Measurements from ENCODE around the gene REEP3. TPM values are rescaled to one million over a fixed set of nuclear protein-coding genes. Genes with fewer than 3 reads are reported as not detected.

The REEP3 gene
- polyA plus RNA-seq, 10 donors = 15.2 to 21.5 (median 18.2) TPM

DNA sequence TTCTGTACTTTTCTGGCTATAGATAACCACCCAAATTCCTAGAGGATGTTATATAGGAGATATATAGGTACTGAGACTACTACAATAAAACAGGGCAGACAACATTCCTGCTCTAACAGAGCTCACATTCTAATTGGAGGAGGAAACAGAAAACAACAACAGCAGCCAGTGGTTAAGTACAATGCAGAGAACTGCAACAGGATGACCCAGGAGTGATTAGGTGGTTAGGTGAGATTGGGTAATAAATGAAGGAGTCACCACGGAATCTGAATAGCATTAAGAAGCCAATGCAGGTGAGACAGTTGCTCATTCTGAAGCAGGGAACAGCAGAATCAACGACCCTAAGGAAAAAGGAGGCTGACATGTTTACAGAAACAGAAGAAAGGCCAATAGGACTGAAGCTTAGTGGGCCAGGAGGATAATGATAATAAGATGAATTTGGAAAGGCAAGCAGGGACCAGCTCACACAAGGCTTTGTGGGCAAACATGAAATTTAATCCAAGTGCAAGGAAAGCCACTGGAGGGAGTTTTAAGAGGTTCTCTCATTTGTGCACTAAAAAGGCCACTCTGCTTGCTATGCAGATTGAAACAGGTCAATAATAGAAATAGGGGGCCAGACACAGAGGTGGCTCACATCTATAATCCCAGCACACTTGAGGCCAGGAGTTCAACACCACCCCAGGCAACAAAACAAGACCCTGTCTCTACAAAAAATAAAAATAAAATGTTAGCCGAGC is 16.9 kb upstream of the REEP3 start:
- DNase-seq = no peak

DNA sequence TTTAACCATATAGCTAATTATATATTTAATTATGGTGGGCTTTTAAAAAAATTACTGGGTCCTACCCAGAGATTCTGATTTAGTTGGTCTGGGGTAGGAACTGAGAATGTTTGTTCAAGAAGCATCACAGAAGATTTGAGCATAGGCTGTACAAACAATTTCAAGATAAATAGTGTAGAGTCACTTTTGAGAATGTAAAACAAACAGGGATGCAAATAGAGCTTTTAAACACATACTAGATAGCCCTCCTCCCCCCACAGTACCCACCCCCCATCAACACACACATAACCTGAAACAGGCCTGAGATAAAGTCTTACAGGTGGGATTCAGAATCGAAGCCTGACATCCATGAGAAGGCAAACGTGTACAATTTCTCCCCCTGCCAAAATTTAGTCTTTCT is 15.6 kb upstream of the REEP3 start:
- DNase-seq = no peak

DNA sequence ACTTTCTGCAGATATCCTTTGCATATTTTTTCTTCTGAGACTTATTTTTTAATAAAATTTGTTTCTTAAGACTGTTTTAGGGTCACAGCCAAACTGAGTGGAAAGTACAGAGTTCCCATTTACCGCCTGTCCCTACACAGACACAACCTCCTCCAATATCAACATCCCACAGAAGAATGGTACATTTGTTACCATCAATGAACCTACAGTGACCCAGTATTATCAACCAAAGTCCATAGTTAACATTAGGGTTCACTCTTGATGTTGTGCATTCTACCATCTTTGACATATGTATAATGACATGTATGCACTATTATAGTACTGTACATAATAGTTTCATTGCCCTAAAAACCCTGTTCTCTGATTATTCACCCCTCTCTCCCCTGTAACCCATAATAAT is 14.6 kb upstream of the REEP3 start:
- peak in 1 of 3 donors; percentile 23 for DNase-seq

DNA sequence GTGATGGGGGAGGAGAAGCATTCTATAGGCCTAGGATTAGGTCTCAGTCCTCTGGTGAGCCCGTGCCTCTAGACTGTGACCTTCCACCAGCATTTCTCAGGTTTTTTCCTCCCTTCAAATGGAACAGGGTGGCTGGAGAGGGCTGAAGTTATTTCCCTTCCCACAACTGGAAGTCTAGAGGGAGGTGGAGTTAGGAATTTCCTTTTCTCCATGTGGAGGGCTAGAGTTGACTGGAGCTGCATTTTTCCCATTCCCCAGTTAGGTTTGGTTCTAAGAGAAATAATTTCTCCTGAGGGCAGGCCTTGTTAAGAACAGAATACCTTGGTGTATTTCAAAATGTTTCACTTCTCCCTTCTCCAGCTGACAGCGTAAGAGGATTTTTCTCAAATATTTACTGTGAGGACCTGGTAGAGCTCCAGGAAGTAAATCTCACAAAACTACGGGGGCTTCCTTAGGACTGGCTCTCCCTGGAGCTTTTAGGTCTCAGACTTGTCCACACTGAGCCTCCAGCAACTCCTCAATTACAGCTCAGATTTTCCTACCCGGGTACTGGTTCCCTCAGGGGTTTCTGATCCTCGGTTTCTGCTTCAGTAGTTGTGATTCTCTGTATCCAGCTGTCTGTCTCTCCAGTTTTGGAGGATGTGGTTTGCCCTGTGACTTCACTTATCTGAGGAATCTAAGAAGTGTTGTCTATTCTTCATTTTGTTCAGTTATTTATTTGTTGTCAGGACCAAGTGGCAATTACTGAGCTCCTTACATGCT is 6.0 kb upstream of the REEP3 start:
- DNase-seq = peak in 1 of 3 donors; percentile 30

DNA sequence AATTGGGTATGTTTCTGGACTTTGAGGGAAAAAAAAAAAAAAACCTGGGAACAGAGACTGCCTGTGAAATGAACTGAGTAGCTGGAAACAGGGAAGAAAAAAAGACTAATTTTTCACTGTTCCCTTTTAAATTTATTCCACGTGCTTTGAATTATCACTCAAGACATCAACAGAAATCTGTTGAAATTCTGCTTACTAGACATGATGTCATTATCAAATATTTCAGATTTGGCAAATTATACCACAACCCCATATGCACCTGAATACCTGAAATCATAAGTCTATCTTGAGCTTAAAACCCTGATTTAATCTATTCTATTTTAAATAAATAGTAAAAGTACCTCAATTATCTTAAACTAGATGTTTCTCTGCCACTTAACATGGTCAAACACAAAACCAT is 5.0 kb upstream of the REEP3 start:
- no peak for DNase-seq

DNA sequence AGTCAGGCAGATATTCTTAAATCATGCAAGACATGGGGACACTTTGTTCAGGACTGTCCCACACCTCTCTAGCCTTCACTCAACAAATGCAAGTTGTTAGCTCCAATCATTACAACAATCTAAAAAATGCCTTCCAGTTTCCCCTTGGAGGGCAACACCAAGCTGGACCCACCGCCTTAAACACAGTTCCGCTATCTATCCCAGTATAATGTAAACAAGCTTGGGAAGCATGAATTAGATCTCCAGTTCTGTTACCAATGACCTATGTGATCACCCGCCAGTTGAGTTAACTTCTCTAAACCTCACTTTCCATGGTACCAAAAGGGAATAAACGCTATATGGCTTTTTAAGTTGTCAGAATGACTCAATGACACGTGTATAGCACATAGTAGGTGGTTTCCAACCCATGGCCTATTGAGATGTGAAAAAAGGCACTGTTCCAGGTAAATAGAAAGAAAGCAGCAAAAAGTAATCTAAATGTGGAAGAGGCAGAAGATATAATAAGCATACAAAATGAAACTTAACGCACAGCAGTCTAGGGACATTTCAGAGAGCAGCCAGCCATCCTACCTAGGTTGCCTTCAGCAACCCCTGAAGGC is 2.4 kb upstream of the REEP3 start:
- no peak for DNase-seq

DNA sequence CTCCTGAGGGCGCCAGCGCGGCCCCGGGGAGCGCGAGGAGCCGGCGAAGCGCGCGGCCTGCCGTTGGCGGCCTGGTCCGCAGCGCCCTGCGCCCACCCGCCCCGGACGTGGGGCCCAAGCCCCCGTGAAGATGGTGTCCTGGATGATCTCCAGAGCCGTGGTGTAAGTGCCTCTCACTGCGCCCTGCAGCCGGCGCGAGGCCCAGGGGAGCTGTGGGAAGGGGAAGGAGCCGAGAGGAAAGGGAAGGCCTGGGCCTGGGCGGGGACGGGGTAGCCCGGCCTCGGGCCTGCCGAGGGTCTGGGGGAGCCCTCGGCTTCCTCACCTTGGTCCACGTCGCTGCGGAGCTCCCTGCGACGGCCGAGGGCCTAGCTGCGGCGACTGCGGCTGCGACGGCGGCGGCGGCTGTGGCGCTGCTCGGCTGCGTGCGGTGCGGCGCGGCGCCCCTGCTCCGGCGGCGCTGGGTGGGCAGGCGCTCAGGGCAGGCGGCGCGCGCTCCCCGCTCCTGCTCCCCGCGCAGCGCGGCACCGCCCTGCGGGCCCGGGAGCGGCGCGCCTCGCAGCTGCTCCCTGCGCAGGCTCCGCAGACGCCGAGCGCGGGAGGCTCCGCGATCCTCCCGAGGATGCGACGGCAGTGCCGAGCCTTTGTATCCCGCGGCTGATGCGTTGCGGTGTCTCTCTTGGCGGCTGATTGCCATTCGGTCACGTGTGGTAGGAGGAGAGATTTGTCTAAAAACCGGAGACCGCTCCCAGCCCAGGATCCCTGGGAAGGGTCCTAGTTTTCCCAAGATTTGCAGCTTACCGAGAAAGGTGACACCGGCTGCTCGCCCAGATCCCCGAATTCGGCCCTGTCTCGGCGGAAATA is 445 bp downstream of the REEP3 start:
- DNase-seq = peak; percentile 74 to 96 (median 85)

DNA sequence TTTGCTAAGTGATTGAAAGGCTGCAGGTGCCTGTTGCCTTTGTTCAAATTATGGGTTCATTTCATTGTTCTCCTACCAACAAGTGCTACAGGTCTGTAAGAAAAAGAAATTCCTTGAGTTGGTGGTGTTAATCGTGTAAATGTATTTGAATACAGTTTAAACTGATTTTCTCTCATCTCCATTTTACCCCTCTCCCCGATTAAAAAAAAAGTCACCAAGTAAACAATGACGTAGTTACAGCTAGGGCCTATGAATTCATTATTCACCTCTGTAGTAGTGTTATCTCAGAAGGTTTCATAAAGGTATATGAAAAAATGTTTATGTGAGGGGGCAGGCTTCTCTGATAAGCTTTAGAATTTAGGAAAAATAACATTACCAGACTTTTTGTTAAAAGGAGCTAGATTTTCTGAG is 1.1 kb downstream of the REEP3 start:
- peak in 1 of 3 donors; percentile 14 for DNase-seq

DNA sequence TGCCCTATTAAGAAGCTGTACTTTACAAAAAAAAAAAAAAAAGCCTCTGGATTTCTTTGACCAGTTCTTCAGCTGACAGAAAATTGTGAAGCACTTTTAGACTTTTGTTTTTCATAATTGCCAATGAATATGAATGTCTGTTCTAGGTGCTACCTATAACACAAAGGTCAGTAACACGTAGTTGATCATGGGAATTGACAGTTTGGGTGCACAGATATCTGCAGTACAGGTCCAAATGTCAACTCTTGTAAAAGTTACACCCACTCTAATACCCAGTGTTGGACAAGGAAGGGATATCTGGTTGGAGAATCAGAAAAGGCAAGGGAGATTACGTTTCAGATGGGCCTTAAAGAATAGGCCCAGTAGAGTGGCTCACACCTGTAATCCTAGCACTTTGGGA is 1.8 kb downstream of the REEP3 start:
- no peak for DNase-seq

DNA sequence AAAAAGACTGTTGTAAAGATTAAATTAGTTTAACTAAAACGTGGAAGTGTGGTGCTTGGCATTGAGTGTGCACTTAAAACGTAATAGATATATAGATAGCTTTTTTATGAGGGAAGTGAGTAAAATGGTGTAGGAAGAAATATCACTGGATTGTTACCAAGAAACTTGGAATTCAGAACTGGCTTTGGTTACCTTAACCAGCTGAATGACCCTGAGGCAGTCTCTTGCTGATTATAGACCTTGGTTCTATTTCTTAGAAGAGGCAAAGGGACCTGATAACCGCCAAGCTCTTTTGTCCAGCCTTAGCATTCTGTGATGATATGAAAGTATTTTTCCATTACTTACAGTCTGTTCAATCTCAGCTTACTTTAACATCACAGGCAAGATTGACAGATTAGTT is 3.8 kb downstream of the REEP3 start:
- no peak for DNase-seq

DNA sequence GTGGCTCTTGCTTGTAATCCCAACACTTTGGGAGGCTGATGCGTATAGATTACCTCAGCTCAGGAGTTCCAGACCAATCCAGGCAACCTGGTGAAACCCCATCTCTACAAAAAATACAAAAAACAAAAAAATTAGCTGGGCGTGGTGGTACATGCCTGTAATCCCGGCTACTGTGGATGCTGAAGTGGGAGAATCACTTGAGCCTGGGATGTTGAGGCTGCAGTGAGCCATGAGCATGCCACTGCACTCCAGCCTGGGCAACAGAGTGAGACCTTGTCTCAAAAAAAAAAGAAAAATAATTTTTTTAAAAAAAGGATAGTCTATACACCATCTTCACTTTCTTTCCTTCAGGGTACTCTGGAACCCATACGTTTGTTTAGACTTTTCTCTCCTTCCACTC is 6.2 kb downstream of the REEP3 start:
- no peak for DNase-seq

DNA sequence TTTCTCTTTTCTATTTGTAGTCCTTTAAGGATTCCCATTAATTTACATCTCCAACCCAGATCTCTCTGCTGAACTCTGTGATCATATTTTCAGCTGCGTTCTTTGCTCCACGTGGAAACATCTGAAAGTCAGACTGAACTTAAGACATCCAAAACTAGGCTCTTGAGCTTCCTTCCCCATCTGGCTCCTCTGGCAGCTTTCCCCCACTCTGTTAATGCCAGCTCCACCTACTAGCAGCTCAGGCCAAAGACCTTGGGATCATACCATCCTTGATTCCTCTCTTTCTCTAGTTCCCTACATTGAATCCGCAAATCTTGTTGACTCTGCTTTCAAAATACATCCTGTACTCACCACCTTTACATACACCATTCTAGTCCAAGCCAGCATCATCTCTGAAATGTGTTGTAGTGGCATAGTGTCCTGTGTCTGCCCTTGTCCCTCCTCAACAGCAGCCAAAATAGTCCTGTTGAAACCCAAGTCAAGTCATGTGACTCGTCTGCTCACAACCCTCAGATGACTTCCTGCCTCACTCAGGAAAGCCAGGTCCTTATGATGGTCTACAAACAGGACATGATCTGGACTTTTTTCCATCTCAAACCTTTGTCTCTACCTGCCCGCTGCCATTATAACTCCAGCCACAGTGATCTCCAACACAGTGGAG is 7.0 kb downstream of the REEP3 start:
- DNase-seq = no peak

DNA sequence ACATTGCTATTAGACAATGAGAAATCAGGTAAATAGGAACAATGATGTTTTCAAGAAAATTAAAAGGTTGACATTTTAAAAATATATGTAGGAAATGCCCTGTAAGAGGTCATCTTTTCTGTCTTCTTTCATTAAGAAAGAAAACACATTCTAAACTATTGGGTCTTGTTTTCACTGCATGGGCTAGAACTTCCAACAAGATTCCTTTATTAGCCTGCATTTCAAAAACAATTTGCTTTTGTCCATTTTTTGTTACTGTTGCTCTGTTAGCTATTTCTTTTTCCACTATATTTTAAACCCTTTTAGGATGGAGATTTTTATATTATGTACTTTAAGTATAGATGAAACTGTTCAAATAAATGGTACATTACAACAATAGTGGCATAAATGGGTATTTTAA is 9.2 kb downstream of the REEP3 start:
- no peak for DNase-seq

DNA sequence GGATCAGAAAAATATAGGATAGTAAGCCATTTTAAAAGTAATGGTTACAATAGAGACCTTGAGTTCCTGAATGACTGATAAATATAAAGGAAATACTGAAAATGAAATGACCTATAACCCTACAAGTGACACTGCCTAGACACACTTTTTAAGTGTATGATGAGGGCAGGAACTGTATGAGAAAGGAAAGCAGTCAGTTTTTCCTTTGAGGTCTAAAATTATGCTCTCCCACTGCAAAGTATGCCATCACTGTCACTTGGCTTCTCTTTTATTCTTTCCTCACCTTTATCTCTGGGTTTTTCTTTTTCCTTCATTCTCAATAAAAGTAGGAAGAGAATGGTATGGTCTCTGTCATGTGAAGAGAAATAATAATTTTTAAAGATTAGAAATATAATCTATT is 13.5 kb downstream of the REEP3 start:
- DNase-seq = no peak

DNA sequence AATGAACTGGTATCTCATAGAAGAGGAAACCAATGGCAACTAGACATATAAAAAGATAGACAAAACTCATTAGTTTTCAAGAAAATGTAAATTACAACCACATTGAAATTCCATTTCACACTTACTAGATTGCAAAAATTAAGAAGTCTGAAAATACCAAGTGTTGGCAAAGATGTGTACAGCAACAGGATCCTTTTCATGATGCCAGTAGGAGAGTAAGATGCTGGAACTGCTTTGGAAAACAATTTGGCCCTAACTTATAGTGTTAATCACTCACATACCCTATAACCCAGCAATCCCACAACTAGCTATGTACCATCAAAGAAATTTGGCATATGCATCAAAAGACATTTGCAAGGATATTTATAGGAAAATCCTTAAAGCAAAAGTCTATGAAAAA is 15.5 kb downstream of the REEP3 start:
- no peak for DNase-seq

DNA sequence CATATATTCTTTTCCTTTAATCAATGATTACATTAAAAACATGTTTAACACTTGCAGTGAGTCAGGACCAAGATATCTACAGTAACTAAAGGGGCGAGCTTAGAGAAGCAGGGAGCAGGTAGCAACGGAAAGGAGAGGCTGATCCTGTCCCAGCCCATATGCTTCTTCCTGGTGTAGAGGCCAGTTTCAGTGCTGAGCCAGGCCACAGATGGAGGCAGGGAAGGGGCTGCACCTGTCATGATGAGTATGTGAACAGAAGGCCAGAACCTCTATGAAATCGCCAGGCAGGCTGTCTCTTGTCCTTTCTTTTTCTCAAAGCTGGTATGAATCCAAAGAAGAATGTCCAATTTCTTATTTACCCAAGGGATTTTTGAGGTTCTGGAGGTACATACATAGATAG is 16.3 kb downstream of the REEP3 start:
- DNase-seq = no peak

DNA sequence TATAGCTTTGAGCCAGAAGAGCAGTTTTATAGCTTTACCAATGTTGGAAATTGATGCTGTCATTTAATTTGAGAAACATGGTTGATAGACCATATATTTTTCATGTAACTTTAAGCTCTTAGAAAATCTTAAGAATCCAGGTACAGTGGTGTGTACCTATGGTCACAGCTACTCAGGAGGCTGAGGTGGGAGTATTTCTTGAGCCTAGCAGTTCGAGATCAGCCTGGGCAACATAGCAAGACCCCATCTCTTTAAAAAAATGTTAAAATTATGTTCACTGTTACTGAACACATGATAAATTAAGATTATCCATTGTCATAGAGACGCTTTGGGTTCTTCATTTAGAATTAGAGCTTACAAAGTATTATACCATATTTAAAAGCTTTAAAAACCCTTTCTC is 18.2 kb downstream of the REEP3 start:
- DNase-seq = no peak

DNA sequence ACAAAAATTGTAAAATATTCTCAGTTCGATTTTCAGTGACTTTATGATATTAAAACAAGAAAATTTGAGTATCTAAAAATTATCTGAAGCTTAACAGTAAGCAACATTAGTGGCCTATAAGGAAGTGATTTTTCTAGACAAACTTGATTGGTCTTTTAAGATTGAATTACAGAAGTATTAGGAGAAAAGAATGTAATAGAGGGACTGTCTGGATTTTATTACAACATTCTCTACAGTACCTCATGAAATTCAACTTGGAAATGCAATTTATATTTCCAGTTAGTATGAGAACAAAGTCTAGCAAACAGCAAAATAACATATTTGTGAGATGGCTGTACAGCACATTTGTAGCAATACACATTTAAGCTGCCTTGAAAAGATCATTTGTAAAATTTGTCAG is 18.8 kb downstream of the REEP3 start:
- peak in 1 of 3 donors; percentile 44 for DNase-seq

DNA sequence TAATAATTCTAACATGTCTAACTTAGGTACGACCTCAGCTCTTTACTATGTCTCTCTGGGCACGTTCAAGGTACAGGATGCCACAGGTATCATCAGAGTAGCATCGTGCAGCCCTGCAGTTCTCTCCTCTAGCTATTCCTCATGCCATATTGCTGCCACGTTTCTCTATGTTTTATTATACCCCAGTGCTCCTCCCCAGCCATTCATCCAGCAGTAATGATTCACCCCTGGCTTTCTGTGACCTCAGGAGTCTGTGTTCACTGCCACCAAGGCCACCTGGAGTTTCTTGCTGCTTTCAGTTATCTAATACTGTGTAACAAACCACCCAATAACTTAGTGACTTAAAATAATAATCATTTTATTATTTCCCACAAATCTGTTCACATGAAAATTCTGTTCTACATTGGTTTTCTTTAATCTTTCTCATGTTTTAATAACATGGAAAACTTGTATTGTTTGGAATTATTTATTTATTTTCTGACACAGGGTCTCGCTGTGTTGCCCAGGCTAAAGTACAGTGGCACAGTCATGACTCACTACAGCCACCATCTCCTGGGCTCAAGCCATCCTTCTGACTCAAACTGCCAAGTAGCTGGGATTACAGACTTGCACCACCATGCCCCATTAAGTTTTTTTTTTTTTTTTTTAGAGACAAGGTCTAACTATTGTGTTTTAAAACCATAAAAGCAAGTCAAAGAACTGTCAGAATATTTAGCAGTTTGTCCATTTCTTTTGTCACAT is 21.8 kb downstream of the REEP3 start:
- DNase-seq = no peak

DNA sequence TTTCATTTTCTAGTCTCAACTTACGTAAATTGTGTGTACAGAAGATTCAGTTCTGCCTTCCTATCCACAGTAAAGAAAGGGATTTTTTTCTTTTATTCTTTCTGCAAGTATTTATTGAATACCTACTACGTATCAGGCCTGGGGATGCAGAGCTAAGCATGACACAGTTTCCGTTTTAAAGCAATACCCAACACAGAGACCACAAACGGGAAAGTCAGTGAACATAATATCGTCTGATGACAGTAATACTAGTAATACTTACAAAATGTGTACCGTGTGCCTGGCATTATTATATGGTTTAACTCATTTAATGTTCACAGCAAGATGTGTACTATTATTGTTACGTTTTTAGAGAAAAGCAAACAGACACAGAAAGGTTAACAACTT is 22.4 kb downstream of the REEP3 start:
- DNase-seq = no peak

DNA sequence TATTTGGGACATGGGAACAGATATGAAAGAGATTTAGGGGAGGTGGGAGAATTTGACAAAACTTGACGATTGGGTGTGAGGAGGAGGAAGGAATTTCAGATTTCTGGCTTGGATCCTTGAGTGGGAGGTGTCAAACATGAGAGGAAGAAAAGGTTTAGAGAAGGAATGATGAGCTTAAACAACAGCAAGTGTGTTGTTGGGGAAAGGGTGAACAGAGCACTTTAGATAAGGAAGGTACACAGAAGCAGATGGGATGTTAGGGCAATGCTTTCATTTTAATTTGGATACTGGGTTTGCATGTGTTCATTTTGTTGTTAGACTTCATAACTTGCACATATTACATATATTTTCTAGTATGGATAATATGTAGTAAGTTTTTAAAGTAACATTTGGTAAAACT is 23.2 kb downstream of the REEP3 start:
- DNase-seq = no peak

All from muscle of back (tissue), 11 donors.